Mesendoderm (in vitro differentiated cells): ENCODE data around the gene GTF2F2.

Experiments
- DNase-seq: peaks from one replicate; pipeline ENCODE4 v3.0.0; 2013
- H2AK5ac ChIP-seq: 2 replicates; pipeline ENCODE4 v1.6.1; 2013; ENCODE audit warnings: low read length, inconsistent platforms
- H2BK120ac ChIP-seq: 2 replicates; pipeline ENCODE4 v1.6.1; 2013; ENCODE audit warnings: low read depth, mild to moderate bottlenecking, low read length, moderate library complexity, mixed read lengths
- H2BK15ac ChIP-seq: replicated peaks from 2 replicates; pipeline ENCODE4 v1.6.1; 2013; ENCODE audit warnings: low read depth, mild to moderate bottlenecking, moderate library complexity
- H2BK5ac ChIP-seq: 2 replicates; pipeline ENCODE4 v1.6.1; 2013; ENCODE audit warnings: low read length, inconsistent platforms
- H3K18ac ChIP-seq: 2 replicates; pipeline ENCODE4 v1.6.1; 2013; ENCODE audit warnings: mild to moderate bottlenecking, low read length, mixed read lengths
- H3K23ac ChIP-seq: one replicate; pipeline ENCODE4 v1.6.1; 2013; ENCODE audit warnings: low read length
- H3K27ac ChIP-seq: 2 replicates; pipeline ENCODE4 v1.5.1; 2013; ENCODE audit warnings: low read depth, mild to moderate bottlenecking, inconsistent platforms, low read length, moderate library complexity
- H3K27me3 ChIP-seq: 2 replicates; pipeline ENCODE4 v1.6.1; 2013; ENCODE audit warnings: low read length, control low read depth, mild to moderate bottlenecking, inconsistent platforms; ENCODE audit not compliant: insufficient read depth, poor library complexity
- H3K36me3 ChIP-seq: 2 replicates; pipeline ENCODE4 v1.6.1; 2013; ENCODE audit warnings: low read length, inconsistent platforms; ENCODE audit not compliant: control insufficient read depth, insufficient read depth
- H3K4ac ChIP-seq: one replicate; pipeline ENCODE4 v1.6.1; 2013; ENCODE audit warnings: low read depth, mild to moderate bottlenecking, low read length, moderate library complexity
- H3K4me1 ChIP-seq: 2 replicates; pipeline ENCODE4 v1.6.1; 2013; ENCODE audit warnings: low read depth, low read length, inconsistent platforms; ENCODE audit not compliant: control insufficient read depth
- H3K4me2 ChIP-seq: 2 replicates; pipeline ENCODE4 v1.6.1; 2013; ENCODE audit warnings: low read length
- H3K4me3 ChIP-seq: 2 replicates; pipeline ENCODE4 v1.5.1; 2013; ENCODE audit warnings: mild to moderate bottlenecking, low read length
- H3K56ac ChIP-seq: one replicate; pipeline ENCODE4 v1.6.1; 2013; ENCODE audit warnings: low read length
- H3K79me1 ChIP-seq: 2 replicates; pipeline ENCODE4 v1.6.1; 2013; ENCODE audit warnings: low read length, inconsistent platforms
- H3K79me2 ChIP-seq: 2 replicates; pipeline ENCODE4 v1.6.1; 2013; ENCODE audit warnings: mild to moderate bottlenecking, low read length; ENCODE audit not compliant: control insufficient read depth, insufficient read depth
- H3K9ac ChIP-seq: 2 replicates; pipeline ENCODE4 v1.6.1; 2013; ENCODE audit warnings: low read length, inconsistent platforms
- H4K5ac ChIP-seq: one replicate; pipeline ENCODE4 v1.6.1; 2013; ENCODE audit warnings: low read length
- H4K8ac ChIP-seq: one replicate; pipeline ENCODE4 v1.6.1; 2013; ENCODE audit warnings: low read depth, mild to moderate bottlenecking, control low read depth, low read length, moderate library complexity
- WGBS: extraction: QIAGEN DNeasy Blood & Tissue Kit; methylation state at CpG from one replicate; pipeline ENCODE4 v1.1.7; 2013; ENCODE audit warnings: low lambda C conversion rate, missing lambda C conversion rate; ENCODE audit not compliant: insufficient coverage; ENCODE audit errors: extremely low coverage; 5-methylcytosine and 5-hydroxymethylcytosine counted together

GTF2F2 gene

GRCh38 chr13:45205124-45205523 lies 84.8 kb downstream of the GTF2F2 start:
- no peak for DNase-seq
- no peak overlapping the region for H3K56ac ChIP-seq
- H3K79me2 ChIP-seq = no peaks in the 10 kb centered on the region
- H2BK15ac ChIP-seq = no peak overlapping the region
- H3K4me3 ChIP-seq = no peak overlapping the region
- no peak overlapping the region for H3K9ac ChIP-seq
- no peaks in the 10 kb centered on the region for H3K79me1 ChIP-seq
- H3K27me3 ChIP-seq = no peaks in the 10 kb centered on the region
- H2AK5ac ChIP-seq = no peak overlapping the region
- no peaks in the 10 kb centered on the region for H3K4me1 ChIP-seq
- no peak overlapping the region for H2BK5ac ChIP-seq
- no peak overlapping the region for H4K8ac ChIP-seq
- WGBS = no CpG with 5 or more reads among the region's 5 CpGs
- H3K18ac ChIP-seq = no peak overlapping the region
- H3K4me2 ChIP-seq = no peak overlapping the region
- no peaks in the 10 kb centered on the region for H3K36me3 ChIP-seq
- no peak overlapping the region for H3K23ac ChIP-seq
- H2BK120ac ChIP-seq = no peak overlapping the region
- H3K27ac ChIP-seq = no peak overlapping the region
- H4K5ac ChIP-seq = no peak overlapping the region
- no peak overlapping the region for H3K4ac ChIP-seq

- no peaks in the 10 kb centered on the region for H3K79me1 ChIP-seq
- H2BK15ac ChIP-seq = no peak overlapping the region
- no peak for DNase-seq
- H3K4me1 ChIP-seq = no peaks in the 10 kb centered on the region
- H3K27me3 ChIP-seq = no peaks in the 10 kb centered on the region
- no peak overlapping the region for H3K4ac ChIP-seq
- H3K4me2 ChIP-seq = no peak overlapping the region
- no peak overlapping the region for H2BK120ac ChIP-seq
- H4K5ac ChIP-seq = no peak overlapping the region
- no peak overlapping the region for H3K4me3 ChIP-seq
- H2AK5ac ChIP-seq = no peak overlapping the region
- H3K9ac ChIP-seq = no peak overlapping the region
- H4K8ac ChIP-seq = no peak overlapping the region
- no peaks in the 10 kb centered on the region for H3K36me3 ChIP-seq
- no peaks in the 10 kb centered on the region for H3K79me2 ChIP-seq
- no peak overlapping the region for H3K18ac ChIP-seq
- H3K23ac ChIP-seq = no peak overlapping the region
- H3K27ac ChIP-seq = no peak overlapping the region
- no peak overlapping the region for H3K56ac ChIP-seq
- no peak overlapping the region for H2BK5ac ChIP-seq
Measured at GRCh38 chr13:45206340-45206739, 86.0 kb downstream of the GTF2F2 start.

GRCh38 chr13:45207319-45207718 lies 87.0 kb downstream of the GTF2F2 start:
- WGBS = no CpG with 5 or more reads among the region's 4 CpGs
- Histone ChIP-seq H3K18ac (no peak overlapping the region), H3K79me2 (no peaks in the 10 kb centered on the region), H4K8ac (no peak overlapping the region), H3K36me3 (no peaks in the 10 kb centered on the region), H3K23ac (no peak overlapping the region), H3K9ac (no peak overlapping the region), H2BK120ac (no peak overlapping the region), H3K4me3 (no peak overlapping the region), H3K4me2 (no peak overlapping the region), H3K27ac (no peak overlapping the region), H3K56ac (no peak overlapping the region), H2AK5ac (no peak overlapping the region), H3K27me3 (no peaks in the 10 kb centered on the region), H4K5ac (no peak overlapping the region), H3K79me1 (no peaks in the 10 kb centered on the region), H3K4me1 (no peaks in the 10 kb centered on the region), H2BK15ac (no peak overlapping the region), H2BK5ac (no peak overlapping the region), H3K4ac (no peak overlapping the region)
- no peak for DNase-seq

GRCh38 chr13:45208132-45208531 lies 87.8 kb downstream of the GTF2F2 start:
- Histone ChIP-seq H3K79me2 (no peaks in the 10 kb centered on the region), H3K36me3 (no peaks in the 10 kb centered on the region), H3K27ac (no peak overlapping the region), H3K4me3 (no peak overlapping the region), H3K23ac (no peak overlapping the region), H2BK5ac (no peak overlapping the region), H4K5ac (no peak overlapping the region), H4K8ac (no peak overlapping the region), H2BK120ac (no peak overlapping the region), H2AK5ac (no peak overlapping the region), H3K27me3 (no peaks in the 10 kb centered on the region), H3K4me1 (no peaks in the 10 kb centered on the region), H3K56ac (no peak overlapping the region), H2BK15ac (no peak overlapping the region), H3K18ac (no peak overlapping the region), H3K79me1 (no peaks in the 10 kb centered on the region), H3K4me2 (no peak overlapping the region), H3K9ac (no peak overlapping the region), H3K4ac (no peak overlapping the region)
- WGBS = no CpG with 5 or more reads among the region's 2 CpGs
- no peak for DNase-seq

GRCh38 chr13:45209229-45209628 lies 88.9 kb downstream of the GTF2F2 start:
- H3K27me3 ChIP-seq = no peaks in the 10 kb centered on the region
- H3K9ac ChIP-seq = no peak overlapping the region
- H3K4me1 ChIP-seq = no peaks in the 10 kb centered on the region
- no peak overlapping the region for H2BK5ac ChIP-seq
- no peak overlapping the region for H4K8ac ChIP-seq
- H3K23ac ChIP-seq = no peak overlapping the region
- no peak overlapping the region for H3K4me2 ChIP-seq
- H4K5ac ChIP-seq = no peak overlapping the region
- no peak overlapping the region for H3K4me3 ChIP-seq
- no peak for DNase-seq
- H3K18ac ChIP-seq = no peak overlapping the region
- no peak overlapping the region for H2AK5ac ChIP-seq
- no peak overlapping the region for H3K27ac ChIP-seq
- H2BK120ac ChIP-seq = no peak overlapping the region
- no peaks in the 10 kb centered on the region for H3K79me1 ChIP-seq
- H3K36me3 ChIP-seq = no peaks in the 10 kb centered on the region
- H2BK15ac ChIP-seq = no peak overlapping the region
- no peaks in the 10 kb centered on the region for H3K79me2 ChIP-seq
- no peak overlapping the region for H3K4ac ChIP-seq
- no peak overlapping the region for H3K56ac ChIP-seq

GRCh38 chr13:45215392-45216077 lies 95.2 kb downstream of the GTF2F2 start:
- H4K8ac ChIP-seq = no peak overlapping the region
- no peak overlapping the region for H3K4ac ChIP-seq
- H2AK5ac ChIP-seq = no peak overlapping the region
- no peak overlapping the region for H2BK120ac ChIP-seq
- H3K9ac ChIP-seq = no peak overlapping the region
- no peaks in the 10 kb centered on the region for H3K27me3 ChIP-seq
- WGBS = no CpG with 5 or more reads among the region's 9 CpGs
- no peak overlapping the region for H3K18ac ChIP-seq
- H3K79me2 ChIP-seq = no peaks in the 10 kb centered on the region
- H3K27ac ChIP-seq = no peak overlapping the region
- H3K36me3 ChIP-seq = no peaks in the 10 kb centered on the region
- H2BK15ac ChIP-seq = no peak overlapping the region
- no peaks in the 10 kb centered on the region for H3K79me1 ChIP-seq
- DNase-seq = no peak
- no peak overlapping the region for H2BK5ac ChIP-seq
- no peak overlapping the region for H4K5ac ChIP-seq
- no peak overlapping the region for H3K4me2 ChIP-seq
- H3K56ac ChIP-seq = no peak overlapping the region
- H3K23ac ChIP-seq = no peak overlapping the region
- H3K4me1 ChIP-seq = peaks cover 2% of the 10 kb centered on the region
- no peak overlapping the region for H3K4me3 ChIP-seq
